IPS-NIHi7 (cell line): Measurements from ENCODE around the gene EN1.

Experiments used
- DNase-seq: peaks from one replicate; pipeline ENCODE4 v3.0.0; 2012; ENCODE audit warnings: mixed read lengths; ENCODE audit errors: extremely low spot score

The EN1 gene

GRCh38 chr2:118842661-118843482, 4.6 kb downstream of the EN1 start:
- no peak for DNase-seq

DNA sequence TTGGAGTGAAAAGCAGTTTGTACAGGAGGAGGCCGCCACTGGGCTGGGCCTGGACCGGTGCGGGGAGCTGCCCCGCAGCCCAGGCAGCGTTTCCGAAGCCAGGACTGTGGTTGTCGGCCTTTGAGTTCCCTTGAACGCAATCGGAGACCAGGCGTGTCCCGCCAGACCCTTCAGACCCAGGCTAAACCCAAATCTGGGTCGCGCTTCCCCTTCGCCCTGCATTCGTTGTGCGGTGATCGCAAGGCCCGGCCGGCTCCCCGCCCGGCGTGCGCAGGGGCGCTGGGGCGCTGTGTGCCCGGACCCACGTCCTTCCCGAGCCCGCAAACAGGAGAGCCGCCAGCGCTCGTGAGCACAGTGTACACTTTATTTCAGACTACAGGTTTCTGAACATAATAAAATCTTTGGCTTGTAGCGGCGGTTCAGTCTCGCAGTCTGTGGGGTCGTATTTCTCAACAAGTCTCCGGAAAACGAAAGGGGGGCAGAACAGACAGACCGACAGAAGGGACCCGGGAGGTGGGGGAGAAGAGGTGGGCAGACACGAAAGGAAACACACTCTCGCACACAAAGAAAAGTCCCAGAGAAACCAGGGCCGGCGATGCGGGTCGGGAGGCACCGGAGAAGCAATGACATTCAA, 5.5 kb downstream of the EN1 start:
- no peak for DNase-seq

- DNase-seq, result no peak
Observed at GRCh38 chr2:118841450-118841827, 6.0 kb downstream of the EN1 start.

- DNase-seq, result no peak
Observed at GRCh38 chr2:118838741-118839455, 8.6 kb downstream of the EN1 start.

GRCh38 chr2:118837621-118838020, 9.8 kb downstream of the EN1 start:
- DNase-seq, result no peak

- DNase-seq, result no peak
Observed at GRCh38 chr2:118837067-118837466, 10.4 kb downstream of the EN1 start.

GRCh38 chr2:118836411-118836930, 11.0 kb downstream of the EN1 start:
- no peak for DNase-seq

- DNase-seq, result no peak
Observed at GRCh38 chr2:118835746-118836410, 11.6 kb downstream of the EN1 start.

DNA sequence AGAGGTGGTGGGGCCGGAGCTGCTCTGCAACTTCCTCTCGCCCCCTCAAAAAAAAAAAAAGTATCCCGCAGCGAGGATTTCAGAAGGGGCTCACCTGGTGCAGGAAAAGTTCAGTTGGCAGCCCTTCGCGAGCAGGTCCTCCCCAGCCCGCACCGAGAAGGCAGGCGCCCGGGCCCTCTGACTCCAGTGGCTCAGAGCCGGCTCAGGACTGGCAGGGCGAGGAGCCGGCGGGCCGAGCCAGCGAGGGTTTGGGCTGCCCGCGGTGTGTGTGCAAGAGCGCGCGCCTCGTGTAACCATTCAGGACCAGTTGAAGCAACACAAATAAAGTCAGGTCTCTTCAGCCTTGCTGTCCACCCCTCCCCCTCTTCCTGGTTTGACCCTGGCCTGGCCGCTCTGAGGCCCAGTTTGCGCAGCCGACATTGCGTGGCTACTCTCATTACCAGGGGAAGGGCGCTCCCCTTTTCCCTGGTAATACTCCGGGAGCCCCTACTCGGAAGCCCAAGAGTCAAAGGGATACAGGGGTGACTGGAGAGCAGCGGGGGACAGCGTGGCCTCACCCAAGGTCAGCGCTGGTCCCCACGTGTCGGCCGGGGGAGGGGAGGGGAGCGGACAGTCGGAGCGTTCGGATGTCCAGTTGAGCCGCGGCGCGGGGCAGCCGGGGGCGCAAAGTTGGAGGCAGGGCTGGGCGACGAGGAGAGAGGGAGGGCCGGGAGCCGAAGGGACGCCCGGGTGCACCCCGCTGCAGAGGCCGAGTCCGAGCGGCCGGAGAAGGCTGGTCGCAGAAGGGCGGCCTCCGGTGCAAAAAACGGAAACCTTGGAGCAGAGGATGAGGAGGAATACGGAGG, 12.3 kb downstream of the EN1 start:
- DNase-seq, result no peak

DNA sequence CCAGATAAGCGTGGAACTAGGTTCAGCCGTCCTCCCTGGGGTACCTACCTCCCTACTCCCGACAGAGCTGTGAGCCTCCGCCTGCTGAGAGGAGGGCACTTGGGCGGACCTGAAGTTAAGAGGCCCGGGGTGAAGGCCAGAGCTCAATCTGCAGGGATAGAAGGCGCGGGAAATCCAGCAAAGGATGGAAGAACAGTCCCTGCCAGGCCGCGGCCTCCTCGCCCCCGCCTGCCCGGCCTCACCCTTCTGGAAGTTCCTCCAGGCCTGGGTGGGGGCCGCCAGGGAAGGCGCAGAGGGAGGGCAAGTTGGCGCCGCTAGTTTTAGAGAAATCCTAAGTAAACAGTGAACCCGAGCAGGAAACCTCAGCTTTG, 13.0 kb downstream of the EN1 start:
- no peak for DNase-seq

DNA sequence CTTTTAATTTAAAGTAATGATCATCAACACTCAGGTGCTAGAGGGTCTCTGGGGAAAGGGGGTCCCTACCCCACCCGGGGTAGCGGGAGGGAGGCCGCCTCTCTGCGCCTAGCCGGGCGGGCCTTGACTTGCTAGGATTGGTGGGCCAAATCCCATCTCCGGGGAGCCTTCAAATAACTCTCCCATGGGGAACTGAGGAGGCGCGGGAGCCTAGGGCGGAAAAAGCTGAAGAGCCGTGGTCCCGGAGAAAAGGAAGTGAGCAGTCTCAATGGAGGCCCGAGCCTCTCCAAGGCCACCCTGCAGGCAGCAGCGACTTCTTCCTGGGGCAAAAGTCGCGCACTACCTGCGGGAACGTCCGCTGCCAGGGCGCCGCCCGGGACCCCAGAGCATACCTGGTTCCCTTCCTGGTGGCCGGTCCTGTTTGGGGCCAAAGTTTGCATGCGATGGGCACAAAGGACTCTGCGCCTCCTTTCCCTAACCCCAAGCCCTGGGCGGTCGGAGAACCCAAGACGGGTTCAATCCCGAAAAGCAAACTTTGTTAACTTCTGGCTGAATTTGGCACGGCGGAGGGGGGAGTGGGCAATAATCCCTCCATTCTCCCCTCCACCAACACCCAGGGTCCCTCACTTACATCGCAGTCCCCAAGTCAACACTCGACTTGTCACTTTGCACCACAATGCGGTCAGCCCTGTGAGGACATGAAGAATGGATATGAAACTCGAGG, 13.6 kb downstream of the EN1 start:
- no peak for DNase-seq

DNA sequence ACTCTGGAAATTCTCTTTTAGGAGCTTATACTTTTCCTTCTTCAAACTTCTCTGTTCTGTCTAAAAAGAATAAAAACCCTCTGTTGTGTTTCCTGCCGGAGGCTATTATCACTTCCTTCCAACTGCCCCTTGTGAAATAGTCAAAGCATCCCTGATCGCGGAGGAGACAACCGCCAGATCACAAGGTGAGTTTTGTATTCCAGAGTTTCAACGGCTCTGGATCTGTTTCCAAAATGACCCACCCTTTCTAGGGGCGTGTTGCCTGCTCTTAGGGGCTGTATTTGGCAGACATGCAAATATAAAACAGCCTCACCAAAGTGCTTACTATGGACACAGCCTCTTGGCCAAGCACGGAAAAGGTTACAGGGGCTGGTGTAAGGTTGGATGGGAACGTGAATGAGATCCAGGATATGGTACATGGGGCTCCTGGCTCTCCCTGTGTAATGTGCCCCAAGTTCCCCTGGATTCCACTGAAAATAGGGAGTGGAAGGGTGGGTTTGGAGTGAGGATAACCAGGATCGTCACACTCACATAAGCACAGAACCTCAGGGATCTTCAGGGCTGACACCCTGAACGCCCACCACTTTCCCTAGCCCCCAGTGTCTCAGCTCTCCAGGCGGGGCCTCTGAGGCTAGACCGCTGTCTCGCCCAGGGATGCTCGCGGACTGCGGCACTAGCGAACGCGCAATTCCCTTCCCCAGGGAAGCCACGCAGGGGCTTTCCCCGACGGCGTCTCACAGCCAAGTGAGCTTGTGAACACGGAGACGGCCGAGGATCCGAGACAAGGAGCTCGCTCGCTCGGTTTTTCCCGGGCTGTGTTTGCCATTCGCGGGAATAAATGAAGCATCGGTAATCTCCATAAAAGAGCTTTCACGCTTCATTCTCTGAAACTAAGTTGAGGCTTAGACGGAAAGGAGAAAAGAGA, 14.4 kb downstream of the EN1 start:
- no peak for DNase-seq

DNA sequence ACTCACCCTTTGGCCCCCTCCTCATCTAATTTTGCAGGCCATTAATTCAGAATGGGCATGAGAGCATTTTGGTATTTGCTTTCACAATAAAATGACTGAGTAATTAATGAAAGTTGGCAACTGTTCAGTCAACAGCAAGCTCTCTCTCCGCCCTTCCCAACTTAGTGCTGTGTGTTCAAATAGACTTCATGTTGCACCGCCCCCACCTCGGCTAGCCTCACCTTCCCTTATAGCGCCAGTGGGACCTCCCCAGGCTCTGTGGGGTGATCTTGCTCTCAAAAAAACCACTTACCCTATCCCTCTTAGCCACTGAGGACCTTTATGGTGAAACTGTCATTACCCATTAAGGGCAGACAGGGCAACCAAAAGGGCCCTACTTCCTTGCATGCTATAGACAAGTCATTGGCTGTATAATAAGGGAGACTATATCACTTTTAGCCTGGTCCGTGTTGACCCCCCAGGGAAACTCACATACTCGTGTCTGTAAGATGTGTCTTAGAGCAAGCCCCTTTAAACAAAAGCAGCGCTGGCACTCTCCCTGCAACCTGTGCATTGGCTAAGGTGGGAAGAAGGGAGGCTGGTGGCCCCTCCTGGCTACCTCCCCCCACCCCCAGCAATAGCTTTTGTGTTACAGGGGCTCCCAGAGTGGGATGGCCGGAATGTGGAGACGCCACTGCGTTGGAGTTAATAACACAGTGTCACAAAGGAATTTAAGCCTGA, 15.2 kb downstream of the EN1 start:
- no peak for DNase-seq

- no peak for DNase-seq
Observed at GRCh38 chr2:118830881-118831280, 16.6 kb downstream of the EN1 start.

- no peak for DNase-seq
Observed at GRCh38 chr2:118830118-118830517, 17.3 kb downstream of the EN1 start.

- no peak for DNase-seq
Observed at GRCh38 chr2:118826093-118826492, 21.4 kb downstream of the EN1 start.

- DNase-seq, result no peak
Observed at GRCh38 chr2:118823633-118824032, 23.8 kb downstream of the EN1 start.

DNA sequence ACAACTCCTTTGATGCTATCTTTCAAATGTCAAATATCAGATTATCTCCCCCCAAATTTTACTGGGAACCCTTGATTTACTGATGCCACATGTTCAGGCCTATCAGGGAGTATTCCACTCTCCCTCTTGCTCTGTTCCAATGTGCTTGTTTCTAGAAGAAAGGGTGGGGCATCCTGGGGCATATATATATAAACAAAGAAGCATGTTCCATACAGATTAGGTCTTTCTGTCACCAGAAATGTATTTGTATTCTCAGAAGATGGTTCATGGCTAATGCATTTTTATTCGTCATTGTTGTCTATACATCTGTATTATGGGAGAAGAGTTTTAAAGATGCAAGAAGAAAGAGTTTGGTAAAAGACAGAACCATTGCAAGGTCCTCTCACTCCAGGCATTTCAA, 24.9 kb downstream of the EN1 start:
- no peak for DNase-seq

DNA sequence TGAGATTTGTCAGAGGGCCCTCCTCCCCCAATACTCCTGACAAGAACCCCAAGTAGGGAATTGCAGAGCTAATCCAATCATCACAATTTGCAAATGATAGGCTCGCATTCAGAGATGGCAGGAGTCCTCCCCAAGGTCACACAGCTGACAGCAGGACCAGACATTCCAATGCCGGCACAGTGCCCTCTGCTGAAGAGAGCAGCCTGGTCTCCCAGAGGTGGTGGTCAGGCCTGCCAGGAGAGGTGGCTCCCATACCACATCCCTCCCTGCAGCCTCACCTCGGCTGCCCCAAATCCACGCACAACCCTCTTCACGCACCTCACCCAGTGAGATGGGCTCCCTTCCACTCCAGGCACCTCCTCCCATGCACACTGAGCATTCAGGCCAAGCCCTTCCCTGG, 25.4 kb downstream of the EN1 start:
- DNase-seq, result no peak
